SK-N-SH (cell line): ENCODE measurements around the gene MMD. TPM values are rescaled to one million over a fixed set of nuclear protein-coding genes. Genes with fewer than 3 reads are reported as not detected.

Experiments used
- CTCF ChIA-PET: fragments of 300-600, 350-600 bp; formaldehyde crosslinking; extraction: SDS; loops from one replicate; lab custom pipeline; 2021; lab: Yijun Ruan, JAX
- POLR2A ChIA-PET: fragments of 350-600 bp; sonication (Branson Sonifier 250); formaldehyde crosslinking; extraction: SDS; loops from one replicate; lab custom pipeline; 2020; ENCODE audit warnings: antibody characterized with exemption, inconsistent platforms; lab: Yijun Ruan, JAX
- DNase-seq: peaks from one replicate; pipeline ENCODE4 v3.0.0; 2012
- H2AFZ ChIP-seq: fragments of 200-600 bp; sonication (generic); 2 replicates; pipeline ENCODE4 v1.8.1; 2016; ENCODE audit warnings: antibody characterized with exemption, mild to moderate bottlenecking, low read depth
- H3F3A ChIP-seq: fragments of 200-600 bp; sonication (generic); replicated peaks from 2 replicates; pipeline ENCODE3; 2016; ENCODE audit warnings: antibody characterized with exemption, mild to moderate bottlenecking; ENCODE audit not compliant: insufficient read depth
- H3K27ac ChIP-seq, 2 experiments: fragments of 200-500 bp in 1 of 2; fragments of 200-600 bp in 1 of 2; sonication (Bioruptor generic) in 1 of 2; sonication (generic), shearing (Covaris generic) in 1 of 2; 2 replicates each; pipeline versions ENCODE4 v1.5.1 to v1.6.1; 2014 to 2016; ENCODE audit warnings: low read depth in 2 of 2, inconsistent platforms in 1 of 2, low read length in 1 of 2, mild to moderate bottlenecking in 1 of 2, mixed read lengths in 1 of 2
- H3K27me3 ChIP-seq: fragments of 200-600 bp; sonication (generic), shearing (Covaris generic); 2 replicates; pipeline ENCODE4 v1.6.1; 2016; ENCODE audit warnings: mixed run types; ENCODE audit not compliant: insufficient read depth
- H3K36me3 ChIP-seq, 2 experiments: fragments of 200-500 bp in 1 of 2; fragments of 200-600 bp in 1 of 2; sonication (Bioruptor generic) in 1 of 2; sonication (generic) in 1 of 2; replicated peaks in 1 of 2; 2 replicates each; pipeline versions ENCODE3 to v1.5.1; 2014 to 2016; ENCODE audit warnings: low read length in 1 of 2, mild to moderate bottlenecking in 1 of 2; ENCODE audit not compliant: insufficient read depth in 2 of 2, control insufficient read depth in 1 of 2
- H3K4me1 ChIP-seq, 2 experiments: fragments of 200-500 bp in 1 of 2; fragments of 200-600 bp in 1 of 2; sonication (Bioruptor generic) in 1 of 2; sonication (generic), shearing (Covaris generic) in 1 of 2; 2 replicates each; pipeline versions ENCODE4 v1.5.1 to v1.6.1; 2014 to 2016; ENCODE audit warnings: low read depth in 1 of 2, low read length in 1 of 2, mixed run types in 1 of 2; ENCODE audit not compliant: insufficient read depth in 2 of 2, control insufficient read depth in 1 of 2
- H3K4me2 ChIP-seq: fragments of 200-600 bp; sonication (generic), shearing (Covaris generic); 2 replicates; pipeline ENCODE4 v1.6.1; 2017; ENCODE audit warnings: mixed run types
- H3K4me3 ChIP-seq, 2 experiments: fragments of 200-500 bp in 1 of 2; fragments of 200-600 bp in 1 of 2; sonication (Bioruptor generic) in 1 of 2; sonication (generic), shearing (Covaris generic) in 1 of 2; 2 replicates each; pipeline versions ENCODE4 v1.5.1 to v1.8.1; 2014 to 2016; ENCODE audit warnings: low read depth in 2 of 2, inconsistent platforms in 1 of 2, low read length in 1 of 2, mild to moderate bottlenecking in 1 of 2, mixed read lengths in 1 of 2, moderate library complexity in 1 of 2
- H3K79me2 ChIP-seq: fragments of 200-600 bp; sonication (generic); 2 replicates; pipeline ENCODE4 v1.8.1; 2017; ENCODE audit warnings: mild to moderate bottlenecking; ENCODE audit not compliant: insufficient read depth
- H3K9ac ChIP-seq: fragments of 200-600 bp; sonication (generic); 2 replicates; pipeline ENCODE4 v1.6.1; 2017; ENCODE audit warnings: mixed run types
- H3K9me2 ChIP-seq: fragments of 200-600 bp; sonication (generic); 2 replicates; pipeline ENCODE4 v1.6.1; 2017; ENCODE audit warnings: mixed run types
- H3K9me3 ChIP-seq: fragments of 200-600 bp; sonication (generic); 2 replicates; pipeline ENCODE4 v1.6.1; 2017; ENCODE audit warnings: mixed run types, mild to moderate bottlenecking, moderate library complexity
- H4K20me1 ChIP-seq: fragments of 200-600 bp; sonication (generic); 2 replicates; pipeline ENCODE4 v1.6.1; 2017; ENCODE audit warnings: mild to moderate bottlenecking, mixed run types; ENCODE audit not compliant: insufficient read depth
- FOSL2 ChIP-seq: IDR thresholded peaks from 2 replicates; pipeline ENCODE4 v1.4.0; 2012; ENCODE audit warnings: low read depth, mild to moderate bottlenecking, moderate library complexity, borderline replicate concordance
- FOXJ3 ChIP-seq: sonication (generic); formaldehyde crosslinking; IDR thresholded peaks from 2 replicates; pipeline ENCODE4 v1.5.1; 2020; ENCODE audit warnings: mild to moderate bottlenecking, missing genetic modification reagents
- MXI1 ChIP-seq: IDR thresholded peaks from 2 replicates; pipeline ENCODE4 v1.6.1; 2012; ENCODE audit warnings: mild to moderate bottlenecking, low read depth, low read length, improper control_type of control experiment
- NFIC ChIP-seq: IDR thresholded peaks from 2 replicates; pipeline ENCODE4 v1.4.0; 2012; ENCODE audit warnings: borderline replicate concordance
- POLR2AphosphoS5 ChIP-seq: IDR thresholded peaks from 2 replicates; pipeline ENCODE4 v1.6.1; 2012; ENCODE audit warnings: low read depth, low read length
- RCOR1 ChIP-seq: fragments of 150-350 bp; IDR thresholded peaks from 2 replicates; pipeline ENCODE4 v1.6.1; 2017; ENCODE audit warnings: antibody characterized with exemption, low read length
- RFX5 ChIP-seq: IDR thresholded peaks from 2 replicates; pipeline ENCODE4 v1.6.1; 2012; ENCODE audit warnings: mild to moderate bottlenecking, improper control_type of control experiment, low read length
- SMC3 ChIP-seq: IDR thresholded peaks from 2 replicates; pipeline ENCODE4 v1.6.1; 2012; ENCODE audit warnings: low read depth, low read length, improper control_type of control experiment
- TEAD4 ChIP-seq: IDR thresholded peaks from 2 replicates; pipeline ENCODE4 v1.4.0; 2012; ENCODE audit warnings: mild to moderate bottlenecking, borderline replicate concordance; ENCODE audit not compliant: insufficient read depth
- WGBS: methylation state at CpG from one replicate; pipeline ENCODE4 v1.1.6; 2017; ENCODE audit warnings: low lambda C conversion rate; 5-methylcytosine and 5-hydroxymethylcytosine counted together
- polyA plus RNA-seq, 3 experiments: library from polyadenylated mRNA; depleted of rRNA; stranded (reverse); fragments of >200 nt; gene quantifications; 2 replicates each; pipeline ENCODE4 v1.2.3, GENCODE V29; 2012
- TF ChIP-seq, protein P1 (sequence below): IDR thresholded peaks from 2 replicates; pipeline ENCODE4; 2012
- TF ChIP-seq, protein P2 (sequence below): fragments of 150-350 bp; IDR thresholded peaks from 2 replicates; pipeline ENCODE4 v1.6.1; 2016; ENCODE audit warnings: mild to moderate bottlenecking, low read depth, low read length
- TF ChIP-seq, protein P3 (sequence below): IDR thresholded peaks from 2 replicates; pipeline ENCODE4 v1.4.0; 2012; ENCODE audit warnings: low read depth, borderline replicate concordance

The MMD gene
- polyA plus RNA-seq, 1 of the 3 experiments (the other 2 are of a cell fraction) = 10.9 TPM

- Histone ChIP-seq H3F3A (no peaks in the 10 kb centered on the region), H3K79me2 (no peaks in the 10 kb centered on the region), H3K9me3 (no peaks in the 10 kb centered on the region), H3K9ac (no peak overlapping the region), H3K4me2 (no peak overlapping the region), H3K36me3 (peaks cover 12 to 31% of the 10 kb centered on the region in 2 experiments), H4K20me1 (no peaks in the 10 kb centered on the region), H3K4me1 (no peaks in the 10 kb centered on the region; a peak in 1 of 4 replicates), H3K9me2 (no peaks in the 10 kb centered on the region), H3K4me3 (no peak overlapping the region), H3K27me3 (no peaks in the 10 kb centered on the region), H3K27ac (no peak overlapping the region), H2AFZ (no peak overlapping the region)
- TF ChIP-seq RCOR1 (no peak), NFIC (no peak)
- no peak for DNase-seq
- CTCF ChIA-PET = no interaction called here
- POLR2A ChIA-PET = no interaction called here
- WGBS = 93% methylated on average over 3 of the region's 3 CpGs
Observed at GRCh38 chr17:55391764-55392467, 29.7 kb downstream of the MMD start.

DNA sequence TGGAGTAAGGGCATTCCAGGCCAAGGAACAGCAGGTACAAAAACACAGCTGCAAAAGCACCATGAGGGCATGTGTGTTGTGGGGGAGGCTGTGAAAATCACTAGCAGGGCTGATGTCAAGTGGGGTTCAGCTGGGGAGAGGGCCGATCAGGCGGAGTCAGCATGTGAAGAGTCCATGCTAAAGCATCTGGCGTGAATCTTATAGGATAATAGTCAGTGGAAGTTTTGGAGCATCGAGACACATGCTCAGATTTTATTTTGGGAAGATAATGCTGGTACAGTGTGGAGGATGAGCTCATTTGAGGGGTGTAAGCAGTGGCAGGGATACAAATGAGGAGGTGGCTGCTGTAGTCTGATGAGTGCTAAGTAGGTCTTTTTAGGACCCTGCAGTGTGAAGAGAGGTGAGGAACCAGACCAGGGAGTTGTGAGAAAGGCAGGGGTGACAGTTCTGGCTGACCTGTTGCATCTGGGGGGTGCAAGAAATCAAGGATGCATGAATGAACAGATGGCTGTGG is 30.3 kb downstream of the MMD start:
- Histone ChIP-seq H2AFZ (no peak overlapping the region), H3K4me2 (no peak overlapping the region), H3F3A (no peaks in the 10 kb centered on the region), H3K27ac (no peak overlapping the region), H3K4me3 (no peak overlapping the region), H3K4me1 (no peaks in the 10 kb centered on the region; a peak in 1 of 4 replicates), H4K20me1 (no peaks in the 10 kb centered on the region), H3K9ac (no peak overlapping the region), H3K79me2 (no peaks in the 10 kb centered on the region), H3K36me3 (peaks cover 12 to 31% of the 10 kb centered on the region in 2 experiments), H3K27me3 (no peaks in the 10 kb centered on the region), H3K9me2 (no peaks in the 10 kb centered on the region), H3K9me3 (no peaks in the 10 kb centered on the region)
- ChIA-PET CTCF (interaction anchor here (1.2 kb wide), 1 partner anchor 135 kb away, joined by 4 read pairs; no protein-coding TSS in a partner anchor), POLR2A (no interaction called here)
- no peak for DNase-seq
- TF ChIP-seq TEAD4 (no peak), RFX5 (no peak), POLR2AphosphoS5 (no peak), MXI1 (no peak), SMC3 (no peak), FOSL2 (no peak), FOXJ3 (CRISPR knock-in tag) (no peak)
- TF ChIP-seq, protein P1, sequence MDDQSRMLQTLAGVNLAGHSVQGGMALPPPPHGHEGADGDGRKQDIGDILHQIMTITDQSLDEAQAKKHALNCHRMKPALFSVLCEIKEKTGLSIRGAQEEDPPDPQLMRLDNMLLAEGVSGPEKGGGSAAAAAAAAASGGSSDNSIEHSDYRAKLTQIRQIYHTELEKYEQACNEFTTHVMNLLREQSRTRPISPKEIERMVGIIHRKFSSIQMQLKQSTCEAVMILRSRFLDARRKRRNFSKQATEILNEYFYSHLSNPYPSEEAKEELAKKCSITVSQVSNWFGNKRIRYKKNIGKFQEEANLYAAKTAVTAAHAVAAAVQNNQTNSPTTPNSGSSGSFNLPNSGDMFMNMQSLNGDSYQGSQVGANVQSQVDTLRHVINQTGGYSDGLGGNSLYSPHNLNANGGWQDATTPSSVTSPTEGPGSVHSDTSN = no peak
- TF ChIP-seq, protein P2, sequence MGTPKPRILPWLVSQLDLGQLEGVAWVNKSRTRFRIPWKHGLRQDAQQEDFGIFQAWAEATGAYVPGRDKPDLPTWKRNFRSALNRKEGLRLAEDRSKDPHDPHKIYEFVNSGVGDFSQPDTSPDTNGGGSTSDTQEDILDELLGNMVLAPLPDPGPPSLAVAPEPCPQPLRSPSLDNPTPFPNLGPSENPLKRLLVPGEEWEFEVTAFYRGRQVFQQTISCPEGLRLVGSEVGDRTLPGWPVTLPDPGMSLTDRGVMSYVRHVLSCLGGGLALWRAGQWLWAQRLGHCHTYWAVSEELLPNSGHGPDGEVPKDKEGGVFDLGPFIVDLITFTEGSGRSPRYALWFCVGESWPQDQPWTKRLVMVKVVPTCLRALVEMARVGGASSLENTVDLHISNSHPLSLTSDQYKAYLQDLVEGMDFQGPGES = no peak
- TF ChIP-seq, protein P3, sequence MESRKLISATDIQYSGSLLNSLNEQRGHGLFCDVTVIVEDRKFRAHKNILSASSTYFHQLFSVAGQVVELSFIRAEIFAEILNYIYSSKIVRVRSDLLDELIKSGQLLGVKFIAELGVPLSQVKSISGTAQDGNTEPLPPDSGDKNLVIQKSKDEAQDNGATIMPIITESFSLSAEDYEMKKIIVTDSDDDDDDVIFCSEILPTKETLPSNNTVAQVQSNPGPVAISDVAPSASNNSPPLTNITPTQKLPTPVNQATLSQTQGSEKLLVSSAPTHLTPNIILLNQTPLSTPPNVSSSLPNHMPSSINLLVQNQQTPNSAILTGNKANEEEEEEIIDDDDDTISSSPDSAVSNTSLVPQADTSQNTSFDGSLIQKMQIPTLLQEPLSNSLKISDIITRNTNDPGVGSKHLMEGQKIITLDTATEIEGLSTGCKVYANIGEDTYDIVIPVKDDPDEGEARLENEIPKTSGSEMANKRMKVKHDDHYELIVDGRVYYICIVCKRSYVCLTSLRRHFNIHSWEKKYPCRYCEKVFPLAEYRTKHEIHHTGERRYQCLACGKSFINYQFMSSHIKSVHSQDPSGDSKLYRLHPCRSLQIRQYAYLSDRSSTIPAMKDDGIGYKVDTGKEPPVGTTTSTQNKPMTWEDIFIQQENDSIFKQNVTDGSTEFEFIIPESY = no peak
- 98% methylated on average over 4 of the region's 4 CpGs for WGBS
